Activated CD4-positive, alpha-beta T cell treated with anti-CD3 and anti-CD28 coated beads, Interleukin-10, Interleukin-2, amounts not matched to agents 100 ng/mL and 50 ng/mL, durations not matched to agents 16 hours and 8 hours (primary cell): ENCODE results near the gene GREB1L.
"Not testable (repeated sequence)": the region's sequence is repeated elsewhere in the genome, so short reads cannot be mapped to it uniquely, and the experiment has no call there.

ENCODE experiments used
- DNase-seq: peaks from one replicate; pipeline ENCODE4 v3.0.0-alpha.2; 2020

The GREB1L gene

GRCh38 chr18:21311980-21312379, 69.9 kb downstream of the GREB1L start:
- not testable (repeated sequence) for DNase-seq

GRCh38 chr18:21313576-21313975, 71.5 kb downstream of the GREB1L start:
- DNase-seq: no peak

GRCh38 chr18:21314724-21315123, 72.7 kb downstream of the GREB1L start:
- DNase-seq: no peak

DNA sequence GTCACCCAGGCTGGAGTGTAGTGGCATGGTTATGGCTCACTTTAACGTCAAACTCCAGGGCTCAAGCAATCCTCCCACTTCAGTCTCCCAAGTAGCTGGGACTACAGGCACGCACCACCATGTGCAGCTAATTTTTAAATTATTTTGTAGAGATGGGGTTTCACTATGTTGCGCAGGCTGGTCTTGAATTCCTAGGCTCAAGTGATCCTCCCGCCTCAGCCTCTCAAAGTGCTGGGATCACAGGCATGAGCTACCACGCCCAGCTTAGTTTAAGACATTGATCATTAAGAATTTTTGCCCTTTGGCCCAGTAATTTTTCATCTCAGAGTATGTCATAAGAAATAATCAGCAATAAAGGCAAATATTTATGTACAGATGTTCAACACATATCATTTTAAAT, 73.1 kb downstream of the GREB1L start:
- not testable (repeated sequence) for DNase-seq

DNA sequence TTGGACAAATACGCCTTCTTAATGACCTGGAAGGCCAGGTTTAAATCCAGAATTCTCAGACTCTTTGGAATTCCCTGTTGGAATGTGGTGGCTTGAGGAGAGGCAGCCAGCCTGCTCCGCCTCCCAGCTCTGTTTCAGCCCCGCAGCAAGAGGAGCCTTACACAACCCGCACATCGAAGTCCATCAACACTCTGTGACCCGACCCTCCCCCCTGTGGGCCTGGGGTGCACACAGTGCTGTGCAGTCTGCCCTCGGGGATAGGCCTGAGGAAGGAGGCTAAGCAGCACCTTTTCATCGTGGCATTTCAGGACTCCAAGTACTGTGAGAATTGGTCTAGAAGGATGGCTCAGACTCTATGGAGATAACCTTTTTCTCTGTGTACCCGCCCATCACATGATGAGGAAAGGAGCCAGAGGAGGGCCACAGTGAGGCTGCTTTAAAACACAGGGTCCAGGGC, 73.7 kb downstream of the GREB1L start:
- no peak for DNase-seq

DNA sequence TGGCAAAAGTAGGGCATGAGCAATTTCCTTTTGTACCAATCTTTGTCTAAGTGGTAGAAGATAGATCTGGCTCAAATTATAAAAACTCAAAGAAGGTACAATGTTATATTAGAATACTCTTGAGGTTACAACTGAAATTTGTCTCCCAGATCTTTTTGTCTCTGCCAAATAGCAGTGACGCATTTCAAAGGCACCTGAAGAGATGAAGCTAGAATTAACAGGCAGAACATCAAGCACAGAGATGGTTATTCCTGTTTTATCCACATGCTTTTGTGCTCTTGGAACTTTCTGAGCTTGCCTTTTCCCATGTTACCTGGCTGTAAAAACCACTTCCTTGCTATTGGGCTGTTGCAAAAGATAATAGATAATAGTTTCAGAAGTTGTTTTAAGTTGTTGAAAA, 74.3 kb downstream of the GREB1L start:
- DNase-seq: no peak

DNA sequence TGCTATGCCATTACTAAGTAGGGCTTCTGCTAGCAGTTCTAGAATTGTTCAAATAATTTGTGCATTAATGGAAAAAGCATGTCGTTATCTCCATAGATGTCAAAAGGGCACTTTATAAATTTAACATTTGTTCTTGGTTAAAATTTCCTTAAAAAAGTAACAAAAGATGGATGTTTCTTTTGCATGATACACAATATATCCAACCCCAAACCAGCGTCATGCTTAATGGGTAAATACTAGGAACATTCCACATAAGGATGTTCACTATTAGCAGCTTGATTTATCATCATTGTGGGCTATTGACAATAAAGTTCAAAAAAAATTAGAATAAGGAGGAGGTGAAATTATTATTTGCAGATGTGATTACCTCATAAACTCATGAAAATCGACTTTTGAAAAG, 79.7 kb downstream of the GREB1L start:
- DNase-seq: no peak

DNA sequence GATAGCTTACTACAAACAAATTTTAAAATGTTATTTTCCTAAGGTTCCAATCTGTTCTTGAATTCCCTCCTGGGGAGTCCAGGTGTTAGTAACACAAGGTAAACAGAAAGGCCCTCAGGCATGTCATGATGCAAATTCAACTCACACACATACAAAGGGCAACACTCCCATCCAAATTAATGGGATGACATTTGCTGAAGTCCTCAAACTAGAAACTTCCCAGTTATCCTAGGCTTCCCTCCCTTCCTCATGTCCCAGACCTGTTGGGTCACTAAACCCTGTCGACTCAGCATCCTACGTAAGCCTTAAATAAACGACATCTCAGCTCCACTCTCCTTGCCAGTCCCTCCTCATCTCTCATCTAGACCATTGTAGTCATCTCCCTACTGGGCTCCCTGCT, 85.1 kb downstream of the GREB1L start:
- DNase-seq: no peak

DNA sequence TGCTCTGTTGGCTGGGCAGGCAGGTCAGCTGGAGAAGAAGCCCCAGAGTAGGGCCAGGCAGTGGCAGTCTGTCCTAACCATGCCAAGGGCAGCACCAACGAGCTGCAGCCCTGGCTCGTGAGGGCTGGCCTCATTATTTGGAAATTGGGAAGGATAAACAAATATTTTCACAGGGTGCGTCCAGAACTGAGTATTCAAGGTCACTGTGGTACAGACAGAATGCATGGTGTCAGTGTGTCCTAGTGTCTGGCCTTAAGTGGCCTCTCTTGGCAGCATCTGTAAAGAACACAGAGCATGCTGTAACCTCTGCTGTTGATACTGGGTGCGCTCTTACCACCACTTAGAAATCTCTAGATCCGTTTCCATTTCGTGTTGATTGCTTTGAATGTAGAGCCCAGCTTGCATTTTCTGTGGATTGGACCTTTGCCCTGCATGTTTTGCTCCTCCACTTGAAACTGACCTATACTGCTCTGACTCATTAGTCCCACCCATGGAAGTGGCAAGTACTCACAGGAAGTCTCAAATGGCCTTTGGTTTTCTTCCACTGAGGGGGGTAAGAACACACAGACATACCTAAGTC, 88.2 kb downstream of the GREB1L start:
- no peak for DNase-seq

DNA sequence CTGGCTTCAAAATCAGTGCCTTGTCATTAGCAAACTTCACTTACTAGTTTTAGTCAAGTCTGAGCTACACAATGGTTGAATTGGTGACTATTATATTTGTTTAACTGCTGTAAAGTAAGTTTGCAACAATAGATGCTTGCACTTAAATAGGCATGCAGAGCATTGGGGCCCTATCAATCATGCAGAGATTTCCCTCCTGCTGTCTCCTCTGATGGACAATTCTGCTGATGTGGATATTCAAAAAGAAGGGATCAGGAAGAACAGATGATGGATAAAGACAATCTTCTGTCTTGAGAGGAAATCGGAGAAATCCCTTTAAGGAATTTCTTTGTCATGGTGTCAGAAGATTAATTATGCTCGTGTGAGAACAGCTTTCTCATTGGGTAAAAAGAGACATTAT, 89.0 kb downstream of the GREB1L start:
- DNase-seq: no peak

GRCh38 chr18:21335927-21336488, 94.0 kb downstream of the GREB1L start:
- no peak for DNase-seq

DNA sequence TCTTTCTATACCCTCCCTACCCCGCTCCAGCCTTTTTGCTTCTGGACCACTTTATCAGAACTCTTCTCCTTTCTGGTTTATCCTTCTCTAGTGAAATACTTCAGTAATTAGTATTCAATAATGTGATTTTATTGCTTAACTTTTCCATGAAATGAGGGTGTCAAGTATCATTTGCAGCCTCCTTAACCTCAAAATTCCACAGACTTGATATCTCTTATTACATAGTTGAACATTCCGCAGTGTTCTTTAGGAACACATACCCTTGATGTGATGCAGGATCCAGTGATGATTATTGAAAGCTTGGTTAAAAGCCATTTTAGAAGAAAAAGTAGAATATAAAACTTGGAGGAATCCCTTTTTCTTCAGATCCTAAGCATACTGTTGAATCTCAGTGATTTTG, 94.8 kb downstream of the GREB1L start:
- DNase-seq: no peak

DNA sequence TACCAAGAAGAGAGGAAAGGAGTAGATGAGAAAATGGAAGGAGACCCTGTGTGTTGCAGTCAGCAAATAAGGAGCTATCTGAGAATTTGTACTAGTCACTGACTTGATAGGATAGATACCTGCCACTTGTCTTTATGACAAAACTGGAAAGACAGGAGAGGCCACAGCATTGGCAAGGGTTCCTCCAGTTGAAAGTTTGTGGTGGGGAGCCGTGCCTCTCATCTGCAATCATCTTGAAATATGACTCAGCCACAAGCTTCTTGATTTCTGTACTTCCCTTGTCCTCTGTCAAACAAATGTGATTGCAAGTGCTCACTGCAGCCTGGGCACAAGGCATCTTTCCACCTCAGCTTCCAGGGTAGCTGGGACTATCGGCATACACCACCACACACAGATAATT, 99.1 kb downstream of the GREB1L start:
- peak; percentile 20 for DNase-seq

DNA sequence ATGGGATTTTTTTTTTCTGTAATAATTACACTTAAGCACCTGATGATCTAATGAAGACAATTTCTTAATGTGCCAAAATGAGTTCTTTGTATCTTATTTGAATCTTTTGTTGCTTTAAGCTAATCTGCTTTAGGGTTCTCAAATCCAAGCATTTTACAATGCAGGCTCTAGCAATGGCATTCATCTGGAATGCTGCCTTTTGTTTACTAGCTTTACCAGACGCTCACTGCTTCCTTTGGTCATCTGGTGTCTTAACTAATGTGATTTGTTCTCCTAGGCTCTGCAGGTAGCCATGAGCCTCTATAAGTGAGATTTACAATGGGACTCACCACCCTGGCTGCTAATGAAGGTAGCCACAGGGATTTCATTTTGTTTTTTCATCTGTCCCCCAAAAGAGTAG, 100.3 kb downstream of the GREB1L start:
- no peak for DNase-seq

DNA sequence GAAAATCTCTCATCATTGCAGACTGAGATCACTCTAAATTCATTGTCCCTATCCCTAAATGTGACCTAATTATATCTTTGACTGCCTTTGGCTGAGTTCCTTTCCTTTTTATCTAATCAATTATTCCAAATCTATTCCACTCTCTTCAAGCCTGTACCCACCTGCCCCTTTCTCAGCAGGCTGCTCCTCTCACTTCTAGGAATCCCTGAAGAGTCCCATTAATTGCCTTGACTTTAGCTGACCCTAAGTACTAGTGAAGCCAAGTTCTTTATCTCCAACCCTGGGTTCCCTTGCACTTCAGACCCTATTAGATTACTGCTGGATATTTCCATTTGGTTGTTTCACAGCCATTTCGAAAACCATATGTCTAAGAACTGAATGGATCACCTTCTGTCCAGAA, 102.8 kb downstream of the GREB1L start:
- DNase-seq: no peak

DNA sequence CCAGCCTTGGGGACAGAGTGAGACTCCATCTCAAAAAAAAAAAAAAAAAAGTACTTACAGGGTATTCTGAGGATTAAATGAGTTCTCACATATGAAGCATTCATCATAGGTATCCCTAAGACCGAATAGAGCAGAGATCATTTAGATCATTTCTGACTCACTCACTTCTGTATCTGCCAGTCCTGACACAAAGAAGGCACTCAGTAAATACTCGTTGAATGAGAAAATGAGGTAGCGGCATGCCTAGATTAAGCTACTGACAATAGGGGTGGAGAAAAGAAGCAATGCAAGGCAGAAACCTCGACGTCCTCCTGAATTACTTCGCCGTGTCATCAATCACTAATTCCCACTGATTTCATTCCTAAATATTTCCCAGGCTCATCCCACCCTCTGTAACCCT, 103.8 kb downstream of the GREB1L start:
- DNase-seq: no peak

GRCh38 chr18:21359746-21360145, 117.7 kb downstream of the GREB1L start:
- DNase-seq: no peak

GRCh38 chr18:21361307-21361880, 119.4 kb downstream of the GREB1L start:
- DNase-seq: no peak

GRCh38 chr18:21362831-21363230, 120.8 kb downstream of the GREB1L start:
- DNase-seq: no peak

DNA sequence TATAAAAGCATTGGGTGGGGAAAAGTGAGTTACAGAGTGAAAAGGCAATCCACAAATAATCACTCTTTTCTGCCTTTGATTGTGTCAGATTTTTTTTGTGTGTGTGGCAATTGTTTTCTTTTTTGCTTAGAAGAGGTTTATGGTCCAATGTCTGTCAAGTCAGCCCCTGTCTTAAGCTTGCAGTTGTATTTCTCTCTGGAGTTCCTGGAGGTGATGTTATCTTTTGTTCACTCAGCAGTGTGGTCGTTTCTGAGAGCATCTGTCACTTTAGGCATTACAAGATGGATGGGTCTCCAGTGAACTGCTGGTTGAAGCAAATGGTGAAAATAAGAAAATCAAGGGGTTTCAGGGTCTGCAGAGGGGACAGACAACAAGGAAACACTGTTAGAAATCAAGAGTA, 121.3 kb downstream of the GREB1L start:
- DNase-seq: no peak

GRCh38 chr18:21364471-21364870, 122.4 kb downstream of the GREB1L start:
- DNase-seq: no peak

GRCh38 chr18:21366896-21367295, 124.9 kb downstream of the GREB1L start:
- DNase-seq: no peak

DNA sequence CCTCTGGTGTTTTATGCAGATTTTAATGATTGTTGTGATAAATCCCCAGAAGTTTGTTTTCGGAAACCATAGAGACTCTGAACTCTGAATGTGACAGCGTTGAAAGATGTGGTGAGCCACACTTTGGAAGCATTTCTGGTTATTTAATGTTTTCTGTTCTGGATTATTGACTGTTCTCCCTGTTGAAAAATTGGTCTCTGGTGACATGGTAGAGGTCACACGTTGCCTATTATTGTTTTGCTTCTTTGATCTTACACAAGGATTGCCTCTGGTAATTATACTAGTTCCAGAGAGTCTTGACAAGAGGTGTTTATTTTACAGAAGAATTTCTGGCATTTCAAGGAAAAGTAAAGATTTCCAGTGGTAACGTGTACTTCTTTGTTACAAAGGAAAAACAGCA, 127.1 kb downstream of the GREB1L start:
- DNase-seq: no peak

DNA sequence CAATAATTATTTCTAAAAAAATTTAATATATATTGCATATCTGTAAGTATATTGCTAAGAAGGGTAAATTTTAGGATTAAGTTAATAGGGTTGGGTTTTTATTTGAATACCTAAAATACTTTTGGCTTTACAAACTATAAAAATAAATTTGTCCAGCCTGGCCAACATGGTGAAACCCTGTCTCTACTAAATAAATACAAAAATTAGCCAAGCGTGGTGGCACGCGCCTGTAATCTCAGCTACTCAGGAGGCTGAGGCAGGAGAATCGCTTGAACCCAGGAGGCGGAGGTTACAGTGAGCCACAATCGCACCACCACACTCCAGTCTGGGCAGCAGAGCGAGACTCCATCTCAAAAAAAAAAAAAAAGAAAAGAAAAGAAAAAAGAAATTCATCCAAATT, 127.6 kb downstream of the GREB1L start:
- DNase-seq: not testable (repeated sequence)

DNA sequence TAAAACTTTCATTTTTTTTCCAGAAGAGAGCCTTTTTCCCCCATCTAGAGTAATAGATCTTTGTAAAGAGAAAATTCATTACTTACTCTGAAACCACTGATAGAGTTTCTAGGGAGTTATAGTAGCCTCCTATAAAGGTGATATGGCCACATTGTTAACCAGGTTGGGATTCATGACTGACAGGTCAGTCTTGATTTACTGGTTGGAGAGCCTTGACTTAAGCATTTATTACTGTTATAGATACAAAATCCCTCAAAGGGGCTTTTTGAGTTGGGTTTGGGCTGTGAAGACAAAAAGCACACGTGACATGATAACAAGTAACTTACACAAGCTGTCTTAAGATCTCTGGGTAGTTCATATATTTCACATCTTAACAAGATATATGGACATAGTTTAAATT, 141.0 kb downstream of the GREB1L start:
- DNase-seq: no peak
